Embryonic facial prominence (tissue), 1 donor: ENCODE data around the gene IGFALS.
A peak's percentile ranks its signal among the peaks of the same experiment; 100 is the strongest.

Experiments
- DNase-seq: peaks from one replicate; pipeline ENCODE4 v3.0.0-alpha.2; 2016; ENCODE audit errors: extremely low spot score

IGFALS gene

DNA sequence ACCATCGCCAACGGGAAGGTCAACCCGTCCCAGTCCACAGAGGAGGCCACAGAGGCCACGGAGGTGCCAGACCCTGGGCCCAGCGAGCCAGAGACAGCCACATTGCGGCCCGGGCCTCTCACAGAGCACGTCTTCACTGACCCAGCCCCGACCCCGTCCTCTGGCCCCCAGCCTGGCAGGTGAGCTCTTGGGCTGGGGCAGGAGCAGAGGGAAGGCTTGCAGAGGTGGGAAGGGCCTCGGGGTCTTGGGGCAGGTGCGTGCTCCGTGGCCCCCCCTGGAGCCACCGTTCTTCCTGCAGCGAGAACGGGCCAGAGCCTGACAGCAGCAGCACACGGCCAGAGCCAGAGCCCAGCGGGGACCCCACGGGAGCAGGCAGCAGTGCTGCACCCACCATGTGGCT lies 27.3 kb downstream of the IGFALS start:
- DNase-seq: no peak

DNA sequence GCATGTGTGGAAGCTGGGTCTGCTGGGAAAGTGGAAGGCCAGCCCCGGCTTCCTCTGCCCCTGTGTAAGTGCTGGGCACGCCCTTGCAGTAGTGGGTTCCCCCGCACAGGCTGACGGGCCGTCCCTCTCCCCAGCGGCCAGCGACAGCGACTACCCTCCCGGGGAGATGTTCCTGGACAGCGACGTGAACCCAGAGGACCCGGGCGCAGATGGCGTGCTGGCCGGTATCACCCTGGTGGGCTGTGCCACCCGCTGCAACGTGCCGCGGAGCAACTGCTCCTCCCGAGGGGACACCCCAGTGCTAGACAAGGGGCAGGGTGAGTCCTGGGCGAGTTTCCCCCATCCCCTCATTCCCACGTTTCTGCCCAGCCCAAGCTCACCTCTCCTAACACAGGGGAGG lies 27.7 kb downstream of the IGFALS start:
- no peak for DNase-seq

- DNase-seq: no peak
These were observed 28.5 kb downstream of the IGFALS start for GRCh38 chr16:1764971-1765370.

GRCh38 chr16:1763521-1764511 lies 29.7 kb downstream of the IGFALS start:
- DNase-seq: no peak

- DNase-seq: no peak
These were observed 30.5 kb downstream of the IGFALS start for GRCh38 chr16:1762879-1763520.

GRCh38 chr16:1762196-1762878 lies 31.2 kb downstream of the IGFALS start:
- DNase-seq: no peak

DNA sequence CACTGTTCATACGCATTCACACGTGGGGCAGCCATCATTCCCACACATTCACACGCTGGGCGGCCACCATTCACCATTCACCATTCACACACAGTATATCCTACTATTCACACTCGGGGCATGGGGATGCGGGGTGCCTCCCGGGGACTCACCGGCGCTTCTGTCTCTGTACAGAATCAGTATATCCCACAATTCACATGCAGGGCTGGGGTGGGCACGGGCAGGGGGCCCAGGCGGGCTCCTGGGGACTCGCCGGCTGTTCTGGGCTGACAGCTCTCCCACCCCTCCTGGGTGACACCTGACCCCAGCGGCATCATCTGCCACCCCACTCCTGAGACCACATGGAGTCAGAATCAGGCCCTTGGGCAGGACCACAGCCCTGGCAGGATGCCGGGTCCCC lies 31.8 kb downstream of the IGFALS start:
- DNase-seq: no peak

GRCh38 chr16:1760911-1761310 lies 32.6 kb downstream of the IGFALS start:
- DNase-seq: no peak

- DNase-seq: no peak
These were observed 34.0 kb downstream of the IGFALS start for GRCh38 chr16:1759511-1759910.

DNA sequence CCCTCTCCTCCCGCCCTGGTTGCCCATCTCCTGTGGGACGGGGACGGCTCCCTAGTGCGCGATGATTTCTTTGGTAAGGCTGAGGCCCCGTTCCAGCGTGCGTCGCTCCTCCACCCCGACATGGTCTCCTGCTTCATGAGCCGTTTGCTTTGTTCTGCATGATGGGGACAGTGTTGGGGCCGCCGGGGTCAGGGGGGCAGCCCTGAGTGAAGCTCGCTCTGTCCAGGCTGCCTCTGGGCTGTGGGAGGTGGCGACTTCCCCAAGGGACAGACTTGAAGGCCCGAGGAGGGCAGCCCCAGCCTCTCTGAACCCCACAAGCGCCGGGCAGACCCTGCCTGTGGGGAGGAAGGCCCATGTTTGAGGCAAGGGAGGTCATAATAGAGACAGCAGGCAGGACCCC lies 34.6 kb downstream of the IGFALS start:
- no peak for DNase-seq

DNA sequence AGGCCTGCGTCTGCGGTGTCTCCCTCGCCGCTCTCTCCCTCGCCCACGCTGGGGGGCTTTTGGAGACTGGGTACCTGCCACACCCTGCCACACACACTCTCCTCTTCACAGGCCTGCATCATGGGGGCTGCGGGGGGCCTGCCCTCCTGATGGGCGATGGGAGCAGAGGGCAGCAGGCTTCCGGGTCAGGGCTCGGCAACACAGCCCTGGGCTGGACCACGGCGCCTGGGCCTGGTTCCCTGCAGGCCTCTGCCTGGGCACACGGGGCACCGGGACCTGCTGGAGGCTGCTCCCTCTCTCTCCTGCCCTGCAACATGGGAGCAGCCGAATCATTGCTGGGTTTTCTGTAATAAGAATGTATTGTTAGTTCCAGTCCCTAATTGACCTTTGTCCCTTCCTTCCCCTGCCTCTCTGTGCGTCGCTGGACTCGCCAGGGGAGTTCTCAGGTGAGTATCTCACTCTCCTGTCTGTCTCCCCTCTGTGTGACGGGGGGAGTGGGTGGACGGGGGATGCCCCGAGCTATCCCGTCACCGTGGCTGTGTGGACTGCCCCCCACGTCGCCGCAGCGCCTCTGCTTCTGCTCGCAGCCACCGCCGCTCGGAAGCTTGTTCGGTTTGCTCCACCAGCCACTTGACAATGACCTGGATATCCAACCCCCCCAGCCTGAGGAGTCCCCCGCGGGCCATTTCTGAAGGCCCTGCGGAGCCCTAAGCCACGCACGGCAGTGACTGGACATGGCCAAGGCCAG lies 35.6 kb downstream of the IGFALS start:
- no peak for DNase-seq

GRCh38 chr16:1754204-1754603 lies 39.3 kb downstream of the IGFALS start:
- DNase-seq: no peak

DNA sequence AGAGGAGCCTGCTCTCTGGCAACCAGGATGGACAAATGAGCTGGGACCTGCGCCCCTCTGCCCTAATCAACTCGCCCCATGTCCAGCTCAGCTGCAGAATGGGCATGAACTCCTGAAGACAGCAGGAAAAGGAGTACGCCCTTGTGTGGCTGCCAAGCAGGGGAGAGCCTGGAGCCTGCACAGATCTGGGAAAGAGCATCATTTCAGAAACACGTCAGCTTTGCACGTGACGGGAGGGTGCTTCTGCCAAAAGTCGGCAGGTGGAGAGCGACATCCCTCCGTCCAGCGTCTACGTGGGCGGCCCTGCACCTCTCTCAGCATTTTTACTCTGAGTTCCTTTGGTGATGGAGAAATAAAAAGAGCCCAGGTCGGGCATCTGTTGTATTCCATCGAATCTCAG lies 40.7 kb downstream of the IGFALS start:
- DNase-seq: no peak

GRCh38 chr16:1751946-1752345 lies 41.6 kb downstream of the IGFALS start:
- no peak for DNase-seq

GRCh38 chr16:1749152-1750117 lies 44.1 kb downstream of the IGFALS start:
- DNase-seq: no peak

DNA sequence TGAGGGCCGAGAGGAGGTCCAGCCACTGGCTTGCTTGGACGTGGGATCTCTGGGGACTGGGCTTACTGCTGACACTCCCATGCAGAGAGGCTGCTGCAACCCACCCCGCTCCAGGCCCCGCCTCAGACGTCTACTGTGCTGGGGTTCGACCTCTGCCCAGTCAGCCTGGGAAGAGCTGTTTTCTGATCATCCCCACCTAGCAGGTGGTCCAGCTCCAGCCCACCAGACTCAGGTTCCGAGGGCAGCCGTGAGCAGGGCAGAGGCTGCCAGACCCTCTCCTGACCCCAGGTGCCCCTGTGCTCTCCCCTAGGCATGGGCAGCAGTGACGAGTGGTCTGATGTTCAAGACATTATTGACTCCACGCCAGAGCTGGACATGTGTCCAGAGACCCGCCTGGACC lies 45.6 kb downstream of the IGFALS start:
- no peak for DNase-seq

GRCh38 chr16:1746693-1747195 lies 46.8 kb downstream of the IGFALS start:
- DNase-seq: no peak

DNA sequence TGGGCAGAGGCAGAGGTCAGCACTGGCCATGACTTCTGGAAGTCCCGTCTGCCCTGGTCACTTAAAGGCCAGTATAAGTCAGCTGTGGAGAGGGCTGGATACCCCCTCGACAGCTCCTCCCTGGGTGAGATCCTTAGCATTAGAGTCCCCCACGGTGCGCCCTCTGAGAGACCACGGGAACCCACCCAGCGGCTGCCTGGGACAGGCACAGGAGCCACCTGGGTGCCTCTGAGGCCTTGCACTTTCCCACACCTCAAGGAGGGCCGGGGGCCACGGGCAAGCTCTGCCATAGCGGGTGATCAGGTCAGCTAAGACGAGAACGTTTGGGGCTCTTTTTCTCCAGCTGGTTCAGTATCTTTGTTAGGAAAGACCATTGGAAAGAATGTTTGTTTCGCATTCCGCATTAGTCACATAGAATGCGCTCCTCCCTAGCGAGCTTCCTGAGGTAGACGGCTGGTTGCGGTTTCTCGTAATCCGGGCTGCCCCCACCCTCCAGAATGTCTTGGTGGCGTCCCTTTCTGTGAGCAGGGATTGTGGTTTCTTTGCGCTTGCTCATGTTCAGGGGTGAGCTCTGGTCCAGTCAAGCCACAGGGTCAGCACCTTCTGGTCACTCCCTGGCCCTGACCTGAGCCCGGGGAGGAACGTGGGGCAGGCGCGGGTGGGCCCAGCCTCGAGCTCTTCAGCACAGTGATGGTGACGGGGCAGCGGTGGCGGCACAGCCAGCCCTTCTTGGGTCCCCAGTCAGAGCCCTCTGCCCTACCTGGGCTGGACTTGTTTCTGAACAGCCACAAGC lies 47.4 kb downstream of the IGFALS start:
- DNase-seq: peak; percentile 49

DNA sequence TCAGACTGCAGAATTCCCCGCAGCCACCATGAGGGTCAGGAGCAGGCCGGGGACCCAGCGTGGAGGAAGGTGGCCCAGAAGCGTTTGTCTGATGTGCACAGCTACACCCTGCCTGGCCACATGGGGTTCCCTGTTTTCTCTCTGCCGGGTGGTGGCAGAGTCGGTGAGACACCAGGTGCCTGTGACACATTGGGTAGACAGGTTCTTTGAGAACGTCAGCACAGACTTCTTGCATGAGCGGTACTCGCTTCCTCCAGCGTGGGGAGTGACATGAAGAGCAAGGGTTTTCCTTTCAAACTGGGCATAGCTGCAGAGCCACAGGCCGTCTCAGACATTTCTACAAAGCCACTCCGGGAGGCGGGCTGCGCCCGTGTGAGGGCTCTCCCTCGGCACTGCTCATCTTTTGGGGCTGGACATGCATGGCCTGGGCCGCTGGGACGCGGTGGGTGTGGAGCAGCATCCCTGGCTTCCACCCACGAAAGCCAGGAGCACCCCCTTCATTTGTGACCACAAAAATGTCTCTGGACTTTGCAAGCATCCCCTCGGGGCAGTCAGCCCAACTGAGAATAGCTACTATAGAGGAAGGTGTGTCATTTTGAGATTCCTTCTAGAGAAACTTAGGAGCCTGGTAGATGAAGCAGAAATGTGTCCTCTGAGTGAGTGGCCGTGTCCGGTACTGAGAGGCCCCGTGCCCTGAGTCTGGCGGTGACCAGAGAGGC lies 48.2 kb downstream of the IGFALS start:
- no peak for DNase-seq
